GM12878 (cell line): ENCODE results near the gene LRRC27. TPM values are rescaled to one million over a fixed set of nuclear protein-coding genes. Genes with fewer than 3 reads are reported as not detected.

ENCODE experiments used
- ATAC-seq: fragments of 200-7000 bp; cut with Tn5 transposase; 3 replicates; pipeline ENCODE4 v1.9.1; 2020; ENCODE audit warnings: mild to moderate bottlenecking, moderate library complexity
- BruUV-seq: library from RNA; stranded (reverse); fragments of 400-500 nt; replicated peaks from 2 replicates; lab custom pipeline; 2021; lab: Mats Ljungman, UMichigan
- CTCF ChIA-PET: fragments of 300-600 bp; sonication (Branson Sonifier 250); formaldehyde crosslinking; extraction: SDS; loops from one replicate; lab custom pipeline; 2021; ENCODE audit warnings: inconsistent platforms; lab: Yijun Ruan, JAX
- POLR2A ChIA-PET: fragments of 350-600 bp; formaldehyde crosslinking; extraction: SDS; loops from one replicate; lab custom pipeline; 2021; ENCODE audit warnings: inconsistent platforms; lab: Charles Lee
- RAD21 ChIA-PET: fragments of 300-600 bp; sonication (Branson Sonifier 250); formaldehyde crosslinking; loops from one replicate; lab custom pipeline; 2023; ENCODE audit warnings: antibody characterized with exemption; ENCODE audit not compliant: unreplicated experiment; lab: Charles Lee
- SMC1A ChIA-PET: fragments of 300-600 bp; sonication (Branson Sonifier 250); formaldehyde crosslinking; loops from one replicate; lab custom pipeline; 2023; ENCODE audit not compliant: unreplicated experiment, uncharacterized antibody; lab: Charles Lee
- DNase-seq: peaks from one replicate; pipeline ENCODE4 v3.0.0-alpha.2; 2011; ENCODE audit warnings: low read depth, low spot score
- FAIRE-seq: peaks from 3 replicates; lab custom pipeline; 2011; peaks lifted over from hg19 to GRCh38; lab: Jason Lieb, UNC
- H2AFZ ChIP-seq: 2 replicates; pipeline ENCODE4 v1.6.0; 2011; ENCODE audit warnings: low read depth, low read length, control low read depth; ENCODE audit not compliant: control insufficient read depth
- H3K27ac ChIP-seq: 2 replicates; pipeline ENCODE4 v1.5.1; 2011; ENCODE audit warnings: control low read depth; ENCODE audit not compliant: control insufficient read depth, insufficient read depth
- H3K27me3 ChIP-seq, 2 experiments: replicated peaks in 1 of 2; 2 replicates each; pipeline versions ENCODE4 v1.6.0 to v1.6.1; 2011; ENCODE audit warnings: low read length in 1 of 2; ENCODE audit not compliant: control insufficient read depth in 2 of 2, insufficient read depth in 2 of 2
- H3K36me3 ChIP-seq, 2 experiments: 2 replicates each; pipeline ENCODE4 v1.5.1; 2011; ENCODE audit warnings: low read length in 1 of 2; ENCODE audit not compliant: control insufficient read depth in 2 of 2, insufficient read depth in 2 of 2
- H3K4me1 ChIP-seq: 2 replicates; pipeline ENCODE4 v1.6.1; 2011; ENCODE audit warnings: mild to moderate bottlenecking, low read length, moderate library complexity, mixed read lengths; ENCODE audit not compliant: control insufficient read depth, insufficient read depth
- H3K4me2 ChIP-seq: 2 replicates; pipeline ENCODE4 v1.6.0; 2011; ENCODE audit warnings: control low read depth; ENCODE audit not compliant: control insufficient read depth, insufficient read depth
- H3K4me3 ChIP-seq: fragments of 200-600 bp; sonication (generic); 2 replicates; pipeline ENCODE4 v1.5.1; 2016
- H3K79me2 ChIP-seq: 2 replicates; pipeline ENCODE4 v1.6.0; 2011; ENCODE audit warnings: low read length; ENCODE audit not compliant: control insufficient read depth, insufficient read depth
- H3K9ac ChIP-seq: 2 replicates; pipeline ENCODE4 v1.8.0; 2011; ENCODE audit warnings: low read length, control low read depth, mixed read lengths; ENCODE audit not compliant: control insufficient read depth, insufficient read depth
- H3K9me3 ChIP-seq: replicated peaks from 3 replicates; pipeline ENCODE4 v1.5.1; 2011; ENCODE audit warnings: mild to moderate bottlenecking, low read length; ENCODE audit not compliant: control insufficient read depth, insufficient read depth
- H4K20me1 ChIP-seq: 2 replicates; pipeline ENCODE4 v1.6.0; 2011; ENCODE audit not compliant: control insufficient read depth, insufficient read depth
- HDAC6 ChIP-seq: fragments of 200-600 bp; sonication (generic); IDR thresholded peaks from one replicate; pipeline ENCODE4 v1.8.0; 2017; ENCODE audit warnings: antibody characterized with exemption; ENCODE audit not compliant: unreplicated experiment
- PML ChIP-seq: IDR thresholded peaks from 2 replicates; pipeline ENCODE4 v1.6.1; 2012; ENCODE audit warnings: low read length, inconsistent platforms
- SIN3A ChIP-seq: IDR thresholded peaks from 2 replicates; pipeline ENCODE4 v1.6.1; 2012; ENCODE audit warnings: low read depth, low read length, improper control_type of control experiment
- SIX5 ChIP-seq: IDR thresholded peaks from 2 replicates; pipeline ENCODE4 v1.6.1; 2011; ENCODE audit warnings: mild to moderate bottlenecking, low read depth, low read length, moderate library complexity; ENCODE audit not compliant: severe bottlenecking
- TCF7 ChIP-seq: IDR thresholded peaks from 2 replicates; pipeline ENCODE4 v1.6.1; 2014; ENCODE audit warnings: antibody characterized with exemption, borderline replicate concordance
- YBX1 ChIP-seq: fragments of 450-650 bp; IDR thresholded peaks from 2 replicates; pipeline ENCODE4 v1.6.1; 2016; ENCODE audit warnings: antibody characterized with exemption
- ZNF217 ChIP-seq: fragments of 450-650 bp; IDR thresholded peaks from 2 replicates; pipeline ENCODE4 v1.6.1; 2017; ENCODE audit warnings: antibody characterized with exemption, mild to moderate bottlenecking
- whole genome bisulfite sequencing: methylation state at CpG from one replicate; pipeline ENCODE4 v1.1.6; 2016; ENCODE audit warnings: low lambda C conversion rate; ENCODE audit not compliant: insufficient replicate concordance, insufficient coverage; ENCODE audit errors: missing lambda C conversion rate; 5-methylcytosine and 5-hydroxymethylcytosine counted together
- in situ Hi-C: fragments of 300-500 bp; cut with MboI; formaldehyde crosslinking; loops from 9 replicates; pipeline ENCODE4 v1.14.3; 2018; ENCODE audit warnings: mixed read lengths
- intact Hi-C: fragments of 100-400 bp; cut with micrococcal nuclease; formaldehyde crosslinking; loops from one replicate; pipeline ENCODE4 v1.14.2; 2022; ENCODE audit not compliant: unreplicated experiment
- polyA plus RNA-seq, 11 experiments: library from polyadenylated mRNA; depleted of rRNA in 4 of 11; unstranded in 6 of 11; stranded (reverse) in 5 of 11; fragments of >200 nt; fragmentation: Nextera tagmentation in 4 of 11; fragmentation: Illumina TruSeq in 1 of 11; extraction: Ambion mirVana in 4 of 11; extraction: Trizol in 1 of 11; gene quantifications; 1 replicate in 1 of 11; 2 replicates in 10 of 11; pipeline versions ENCODE4 v1.2.1 to v1.2.3, GENCODE V29; 2011 to 2016; ENCODE audit warnings: inconsistent platforms in 2 of 11, missing spikeins in 2 of 11, low read depth in 1 of 11
- total RNA-seq, 4 experiments: library from RNA; depleted of rRNA in 3 of 4; stranded (reverse); fragments of >200 nt in 3 of 4; fragmentation: Illumina TruSeq in 1 of 4; extraction: Trizol in 1 of 4; gene quantifications; 2 replicates each; pipeline versions ENCODE4 v1.2.1 to v1.2.3, GENCODE V29; 2013 to 2021

The LRRC27 gene
- total and polyA plus RNA-seq, 10 of the 15 experiments (the other 5 are each of a cell fraction or from before 2014, with no cell fraction given), result 0.48 to 6.9 (median 4.7) TPM

DNA sequence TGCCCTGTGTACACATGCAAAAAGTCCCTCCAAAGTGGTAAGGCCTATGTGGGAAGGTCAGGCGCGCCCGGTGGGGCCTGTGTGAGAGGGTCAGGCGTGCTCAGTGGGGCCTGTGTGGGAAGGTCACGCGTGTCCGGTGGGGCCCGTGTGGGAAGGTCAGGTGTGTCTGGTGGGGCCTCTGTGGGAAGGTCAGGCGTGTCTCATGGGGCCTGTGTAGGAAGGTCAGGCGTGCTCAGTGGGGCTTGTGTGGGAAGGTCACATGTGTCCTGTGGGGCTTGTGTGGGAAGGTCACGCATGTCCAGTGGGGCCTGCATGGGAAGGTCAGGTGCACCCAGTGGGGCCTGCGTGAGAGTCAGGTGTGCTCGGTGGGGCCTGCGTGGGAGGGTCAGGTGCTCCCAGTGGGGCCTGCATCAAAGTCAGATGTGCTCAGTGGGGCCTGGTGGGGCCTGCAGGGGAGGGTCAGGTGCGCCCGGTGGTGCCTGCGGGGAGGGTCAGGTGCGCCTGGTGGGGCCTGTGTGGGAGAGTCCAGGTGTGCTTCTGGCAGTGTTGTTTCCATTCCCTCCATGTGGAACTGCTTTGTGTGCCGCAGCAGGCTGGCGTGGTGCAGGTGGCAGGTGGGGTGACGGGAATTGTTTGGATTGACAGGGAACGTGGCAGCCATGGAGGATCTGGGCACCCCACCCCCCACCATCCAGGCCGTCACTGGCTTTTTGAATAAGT lies 15.4 kb downstream of the LRRC27 start:
- TF ChIP-seq TCF7, result no peak
- TF ChIP-seq, all 136 proteins: peak for 0
- no peaks in the 10 kb centered on the region for H3K27me3 ChIP-seq
- ChIA-PET RAD21 (no interaction called here), POLR2A (no interaction called here), SMC1A (no interaction called here), CTCF (no interaction called here)
- FAIRE-seq (no peak), ATAC-seq (no peak), DNase-seq (no peak)
- 68% methylated on average over 22 of the region's 23 CpGs for WGBS
- H3K9me3 ChIP-seq, result no peaks in the 10 kb centered on the region
- no peak overlapping the region for H2AFZ ChIP-seq
- no peak overlapping the region for H3K9ac ChIP-seq
- no peak overlapping the region for H3K4me2 ChIP-seq
- H3K36me3 ChIP-seq, result no peaks in the 10 kb centered on the region
- BruUV-seq, result no TSS peak
- no peak overlapping the region for H3K4me3 ChIP-seq
- H3K79me2 ChIP-seq, result no peaks in the 10 kb centered on the region
- intact Hi-C loops (no loop called here), in situ Hi-C loops (loop anchor here (5.0 kb wide), 1 partner anchor 125 kb away; no protein-coding TSS in a partner anchor)
- H3K4me1 ChIP-seq, result no peaks in the 10 kb centered on the region
- H4K20me1 ChIP-seq, result no peaks in the 10 kb centered on the region
- H3K27ac ChIP-seq, result no peak overlapping the region

GRCh38 chr10:132347931-132348267 lies 15.9 kb downstream of the LRRC27 start:
- in situ Hi-C loops, result loop anchor here (5.0 kb wide), 1 partner anchor 126 kb away; no protein-coding TSS in a partner anchor
- SMC1A ChIA-PET, result no interaction called here
- WGBS, result 87% methylated on average over 13 of the region's 13 CpGs
- CTCF ChIA-PET, result interaction anchor here (0.6 kb wide), 1 partner anchor 27 kb away, joined by 3 read pairs; no protein-coding TSS in a partner anchor
- H3K36me3 ChIP-seq, result no peaks in the 10 kb centered on the region
- no peak overlapping the region for H3K4me2 ChIP-seq
- RAD21 ChIA-PET, result no interaction called here
- no peak overlapping the region for H2AFZ ChIP-seq
- ATAC-seq (no peak), FAIRE-seq (no peak), DNase-seq (no peak)
- H3K27ac ChIP-seq, result no peak overlapping the region
- POLR2A ChIA-PET, result no interaction called here
- H3K9me3 ChIP-seq, result no peaks in the 10 kb centered on the region
- H4K20me1 ChIP-seq, result no peaks in the 10 kb centered on the region
- intact Hi-C loops, result no loop called here
- no TSS peak for BruUV-seq
- H3K4me3 ChIP-seq, result no peak overlapping the region
- no peaks in the 10 kb centered on the region for H3K79me2 ChIP-seq
- no peaks in the 10 kb centered on the region for H3K4me1 ChIP-seq
- TF ChIP-seq YBX1, result no peak
- no peak for TF ChIP-seq HDAC6
- no peak for TF ChIP-seq PML
- no peak for TF ChIP-seq SIN3A
- TF ChIP-seq SIX5, result no peak
- no peak for TF ChIP-seq ZNF217
- no peaks in the 10 kb centered on the region for H3K27me3 ChIP-seq
- no peak overlapping the region for H3K9ac ChIP-seq
